OCI-LY1 (cell line): ENCODE data around the gene MSMO1.

ENCODE experiments used
- EZH2 ChIP-seq: fragments of 200-600 bp; sonication (generic), shearing (Covaris generic); IDR thresholded peaks from 2 replicates; pipeline ENCODE4 v1.8.0; 2017; ENCODE audit warnings: borderline replicate concordance, mixed run types, mild to moderate bottlenecking, antibody characterized with exemption, low read length, moderate library complexity, mixed read lengths
- TF ChIP-seq, protein P1 (sequence below): fragments of 200-600 bp; sonication (generic), shearing (Covaris generic); IDR thresholded peaks from 2 replicates; pipeline ENCODE4 v1.5.1; 2017; ENCODE audit warnings: mild to moderate bottlenecking, antibody characterized with exemption, low read length, moderate library complexity, mixed read lengths

DNA sequence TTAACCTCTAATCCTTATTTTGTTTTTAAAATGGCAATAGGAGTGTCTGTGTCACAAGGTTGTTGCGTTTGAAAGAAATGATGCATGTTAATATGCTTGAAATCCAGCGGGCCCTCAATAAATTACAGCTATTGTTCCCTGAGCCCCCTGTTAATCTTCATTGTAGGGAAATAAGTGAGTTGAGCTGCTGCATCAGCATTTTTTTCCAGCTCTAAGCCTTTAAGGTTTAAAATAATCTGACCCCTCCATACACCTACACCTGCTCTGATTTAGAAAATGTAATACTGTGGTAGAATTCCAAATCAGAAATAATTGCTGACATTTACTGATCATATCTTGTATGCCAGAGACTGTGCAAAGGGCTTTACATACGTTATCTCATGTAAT lies 2.6 kb upstream of the MSMO1 start:
- TF ChIP-seq, protein P1, sequence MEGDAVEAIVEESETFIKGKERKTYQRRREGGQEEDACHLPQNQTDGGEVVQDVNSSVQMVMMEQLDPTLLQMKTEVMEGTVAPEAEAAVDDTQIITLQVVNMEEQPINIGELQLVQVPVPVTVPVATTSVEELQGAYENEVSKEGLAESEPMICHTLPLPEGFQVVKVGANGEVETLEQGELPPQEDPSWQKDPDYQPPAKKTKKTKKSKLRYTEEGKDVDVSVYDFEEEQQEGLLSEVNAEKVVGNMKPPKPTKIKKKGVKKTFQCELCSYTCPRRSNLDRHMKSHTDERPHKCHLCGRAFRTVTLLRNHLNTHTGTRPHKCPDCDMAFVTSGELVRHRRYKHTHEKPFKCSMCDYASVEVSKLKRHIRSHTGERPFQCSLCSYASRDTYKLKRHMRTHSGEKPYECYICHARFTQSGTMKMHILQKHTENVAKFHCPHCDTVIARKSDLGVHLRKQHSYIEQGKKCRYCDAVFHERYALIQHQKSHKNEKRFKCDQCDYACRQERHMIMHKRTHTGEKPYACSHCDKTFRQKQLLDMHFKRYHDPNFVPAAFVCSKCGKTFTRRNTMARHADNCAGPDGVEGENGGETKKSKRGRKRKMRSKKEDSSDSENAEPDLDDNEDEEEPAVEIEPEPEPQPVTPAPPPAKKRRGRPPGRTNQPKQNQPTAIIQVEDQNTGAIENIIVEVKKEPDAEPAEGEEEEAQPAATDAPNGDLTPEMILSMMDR = no peak
- no peak for TF ChIP-seq EZH2
